Brain microvascular endothelial cell (primary cell): ENCODE results near the gene PPIL4.

Experiments used
- DNase-seq: peaks from one replicate; pipeline ENCODE4 v3.0.0-alpha.2; 2020
- H3K27ac ChIP-seq: fragments of 250-450 bp; sonication (Bioruptor Pico); 2 replicates; pipeline ENCODE4 v1.5.1; 2020; ENCODE audit warnings: mild to moderate bottlenecking, moderate library complexity
- H3K27me3 ChIP-seq: fragments of 250-450 bp; sonication (Bioruptor Pico); replicated peaks from 2 replicates; pipeline ENCODE4 v1.5.1; 2020; ENCODE audit warnings: mild to moderate bottlenecking
- H3K36me3 ChIP-seq: fragments of 250-450 bp; sonication (Bioruptor Pico); replicated peaks from 2 replicates; pipeline ENCODE4 v1.5.1; 2020; ENCODE audit warnings: mild to moderate bottlenecking
- H3K4me3 ChIP-seq: 2 replicates; pipeline ENCODE4 v1.5.1; 2011; ENCODE audit warnings: low read depth, mild to moderate bottlenecking, control low read depth, low read length, moderate library complexity
- in situ Hi-C: cut with HindIII; loops from 2 replicates; pipeline ENCODE4 v1.10.0; 2017; ENCODE audit warnings: low sequenced_read_pairs, low pct_ligation_motif_present
- TF ChIP-seq, protein P1 (sequence below): IDR thresholded peaks from 2 replicates; pipeline ENCODE4 v1.5.1; 2011; ENCODE audit warnings: low read depth, mild to moderate bottlenecking, moderate library complexity, low read length, control low read depth, inconsistent platforms; ENCODE audit errors: missing control alignments

PPIL4 gene

DNA sequence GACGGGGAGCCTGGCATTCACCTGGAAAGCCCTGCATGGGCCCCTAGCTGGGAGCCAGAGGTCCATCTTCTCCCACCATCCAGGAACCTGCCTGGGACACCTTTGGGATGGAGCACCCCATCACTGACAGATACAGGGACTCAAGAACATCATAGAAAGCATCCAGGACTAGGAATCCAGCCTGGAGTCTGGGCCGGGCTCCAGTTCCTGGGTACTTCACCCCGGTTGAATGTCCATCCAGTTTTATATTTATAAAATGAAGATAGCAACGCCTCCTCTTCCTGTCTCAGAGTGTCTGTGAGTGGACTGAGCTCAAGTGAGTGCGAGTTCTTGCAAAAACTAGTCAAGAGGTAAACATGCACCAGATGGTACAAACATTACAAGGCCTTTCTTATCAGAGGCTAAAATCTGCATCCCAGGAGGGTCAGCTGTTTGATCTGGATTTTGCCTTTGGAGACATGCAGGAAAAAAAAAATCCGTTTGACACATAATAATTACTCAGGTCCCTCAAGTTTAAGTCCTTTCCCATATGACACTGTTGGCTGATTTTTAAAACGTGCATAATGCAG, 88.4 kb downstream of the PPIL4 start:
- no peak overlapping the region for H3K27ac ChIP-seq
- H3K36me3 ChIP-seq: no peaks in the 10 kb centered on the region
- H3K4me3 ChIP-seq: no peak overlapping the region
- TF ChIP-seq, protein P1, sequence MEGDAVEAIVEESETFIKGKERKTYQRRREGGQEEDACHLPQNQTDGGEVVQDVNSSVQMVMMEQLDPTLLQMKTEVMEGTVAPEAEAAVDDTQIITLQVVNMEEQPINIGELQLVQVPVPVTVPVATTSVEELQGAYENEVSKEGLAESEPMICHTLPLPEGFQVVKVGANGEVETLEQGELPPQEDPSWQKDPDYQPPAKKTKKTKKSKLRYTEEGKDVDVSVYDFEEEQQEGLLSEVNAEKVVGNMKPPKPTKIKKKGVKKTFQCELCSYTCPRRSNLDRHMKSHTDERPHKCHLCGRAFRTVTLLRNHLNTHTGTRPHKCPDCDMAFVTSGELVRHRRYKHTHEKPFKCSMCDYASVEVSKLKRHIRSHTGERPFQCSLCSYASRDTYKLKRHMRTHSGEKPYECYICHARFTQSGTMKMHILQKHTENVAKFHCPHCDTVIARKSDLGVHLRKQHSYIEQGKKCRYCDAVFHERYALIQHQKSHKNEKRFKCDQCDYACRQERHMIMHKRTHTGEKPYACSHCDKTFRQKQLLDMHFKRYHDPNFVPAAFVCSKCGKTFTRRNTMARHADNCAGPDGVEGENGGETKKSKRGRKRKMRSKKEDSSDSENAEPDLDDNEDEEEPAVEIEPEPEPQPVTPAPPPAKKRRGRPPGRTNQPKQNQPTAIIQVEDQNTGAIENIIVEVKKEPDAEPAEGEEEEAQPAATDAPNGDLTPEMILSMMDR: no peak
- no peaks in the 10 kb centered on the region for H3K27me3 ChIP-seq
- in situ Hi-C loops: no loop called here
- DNase-seq: no peak

DNA sequence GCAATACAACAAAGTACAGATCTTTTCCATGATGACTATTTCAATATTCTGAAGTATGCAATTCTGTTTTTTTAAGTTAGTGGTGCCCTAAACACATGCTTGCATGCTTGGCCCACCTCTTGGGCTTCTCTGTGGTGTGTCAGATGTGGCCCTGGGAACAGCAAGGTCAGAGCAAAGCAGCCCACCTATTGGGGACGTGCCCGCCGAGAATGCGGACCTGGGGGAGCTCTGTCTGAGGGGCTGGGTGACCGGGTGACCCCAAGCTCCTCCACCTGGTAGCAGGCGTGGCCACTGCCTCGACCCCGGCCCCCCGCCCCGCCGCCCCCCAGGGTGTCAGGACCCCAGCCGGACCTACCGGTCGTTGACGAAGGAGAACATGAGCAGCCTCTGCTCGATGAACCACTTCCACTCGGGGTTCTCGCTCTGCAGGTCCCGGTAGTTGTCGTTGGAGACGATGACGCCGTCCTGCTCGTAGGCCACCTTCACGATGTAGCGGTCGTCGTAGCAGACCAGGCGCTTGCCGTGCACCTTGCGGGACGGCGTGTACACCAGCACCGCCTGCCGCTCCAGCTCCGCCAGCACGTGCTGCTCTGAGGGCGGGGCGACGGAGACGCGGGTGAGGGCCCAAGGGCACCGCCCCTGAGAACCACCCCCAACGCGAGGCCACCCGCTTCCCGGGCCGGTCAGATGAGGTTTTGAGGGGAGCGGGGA, 89.4 kb downstream of the PPIL4 start:
- TF ChIP-seq, protein P1: no peak
- no peak for DNase-seq
- no peaks in the 10 kb centered on the region for H3K36me3 ChIP-seq
- no peak overlapping the region for H3K4me3 ChIP-seq
- no peak overlapping the region for H3K27ac ChIP-seq
- no peaks in the 10 kb centered on the region for H3K27me3 ChIP-seq
- in situ Hi-C loops: no loop called here

DNA sequence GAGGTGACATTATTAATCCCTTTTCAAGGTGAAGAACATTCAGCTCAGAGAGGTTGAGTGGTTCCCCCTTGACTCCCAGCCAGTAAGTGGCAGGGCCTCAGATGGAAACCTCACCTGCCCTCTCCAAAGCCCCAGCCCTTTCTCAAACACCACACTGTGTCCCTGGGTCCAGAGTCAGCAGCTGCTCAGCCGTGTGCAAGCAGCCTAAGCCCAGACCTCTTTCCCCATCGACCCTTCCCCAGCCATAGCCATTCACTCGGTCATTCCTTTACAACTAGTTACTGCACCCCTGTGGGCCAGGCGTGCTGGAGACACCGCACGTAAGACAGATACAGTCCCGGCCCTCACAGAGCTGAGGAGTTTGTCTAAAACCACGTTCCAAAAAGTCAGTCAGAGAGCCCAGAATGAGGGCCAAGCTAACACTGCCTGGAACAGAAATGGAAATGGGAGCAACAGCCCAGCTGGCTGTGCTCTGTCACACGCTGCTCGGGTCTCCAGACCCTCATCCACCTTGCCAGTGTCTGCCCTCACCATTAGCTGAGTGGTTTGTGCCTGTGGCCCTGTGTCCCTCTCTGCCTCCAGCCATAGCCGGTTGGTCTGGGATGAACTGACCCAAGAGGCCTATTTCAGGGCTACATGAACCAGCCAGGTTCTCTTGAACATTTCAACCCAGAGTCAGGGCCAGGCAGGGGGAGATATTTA, 90.7 kb downstream of the PPIL4 start:
- no peak overlapping the region for H3K4me3 ChIP-seq
- TF ChIP-seq, protein P1: no peak
- no peak for DNase-seq
- H3K36me3 ChIP-seq: no peaks in the 10 kb centered on the region
- H3K27me3 ChIP-seq: no peaks in the 10 kb centered on the region
- in situ Hi-C loops: no loop called here
- no peak overlapping the region for H3K27ac ChIP-seq
